GM12874 (cell line): ENCODE data around the gene SIGLEC15.

ENCODE experiments used
- CTCF ChIP-seq: IDR thresholded peaks from 2 replicates; pipeline ENCODE4 v1.5.1; 2011; ENCODE audit warnings: low read depth, mild to moderate bottlenecking, control low read depth, low read length, moderate library complexity; ENCODE audit not compliant: insufficient read depth

The SIGLEC15 gene

GRCh38 chr18:45826084-45826483 is 609 bp downstream of the SIGLEC15 start:
- TF ChIP-seq CTCF = no peak

GRCh38 chr18:45828917-45829811 is 3.7 kb downstream of the SIGLEC15 start:
- TF ChIP-seq CTCF = no peak

- TF ChIP-seq CTCF = no peak
Observed at GRCh38 chr18:45829855-45830254, 4.4 kb downstream of the SIGLEC15 start.

- no peak for TF ChIP-seq CTCF
Observed at GRCh38 chr18:45830917-45831316, 5.4 kb downstream of the SIGLEC15 start.

GRCh38 chr18:45833846-45834245 is 8.4 kb downstream of the SIGLEC15 start:
- no peak for TF ChIP-seq CTCF

- no peak for TF ChIP-seq CTCF
Observed at GRCh38 chr18:45834306-45834705, 8.8 kb downstream of the SIGLEC15 start.

GRCh38 chr18:45835057-45835636 is 9.7 kb downstream of the SIGLEC15 start:
- TF ChIP-seq CTCF = no peak
